K562 (cell line): ENCODE results near the gene ANXA3. TPM values are rescaled to one million over a fixed set of nuclear protein-coding genes. Genes with fewer than 3 reads are reported as not detected.

Experiments used
- ATF3 ChIP-seq, 2 experiments: fragments of 450-650 bp in 1 of 2; sonication (generic) in 1 of 2; formaldehyde crosslinking in 1 of 2; IDR thresholded peaks in 1 of 2; conservative IDR thresholded peaks in 1 of 2; 2 replicates each; pipeline versions ENCODE4 v1.6.1 to v1.8.1; 2016 to 2023; ENCODE audit warnings: mild to moderate bottlenecking in 2 of 2, moderate library complexity in 2 of 2, inconsistent platforms in 1 of 2, missing genetic modification reagents in 1 of 2
- BCLAF1 ChIP-seq, 2 experiments: fragments of 450-650 bp in 1 of 2; IDR thresholded peaks; 2 replicates each; pipeline ENCODE4 v1.6.1; 2011 to 2017; ENCODE audit warnings: low read depth in 2 of 2, antibody characterized with exemption in 1 of 2, borderline replicate concordance in 1 of 2, low read length in 1 of 2, mild to moderate bottlenecking in 1 of 2, mixed read lengths in 1 of 2; ENCODE audit not compliant: control insufficient read depth in 1 of 2
- BHLHE40 ChIP-seq: IDR thresholded peaks from 2 replicates; pipeline ENCODE4 v1.6.1; 2011; ENCODE audit warnings: low read length, improper control_type of control experiment
- DDX20 ChIP-seq: fragments of 450-650 bp; IDR thresholded peaks from 2 replicates; pipeline ENCODE4 v1.6.1; 2016; ENCODE audit warnings: missing genetic modification characterization, low read depth, mild to moderate bottlenecking, missing compliant biosample characterization, moderate library complexity
- E2F3 ChIP-seq: fragments of 250-450 bp; sonication (Bioruptor Pico); IDR thresholded peaks from 2 replicates; pipeline ENCODE4 v1.4.0; 2020; ENCODE audit warnings: mild to moderate bottlenecking
- FOXO4 ChIP-seq: fragments of 450-650 bp; formaldehyde crosslinking; IDR thresholded peaks from 2 replicates; pipeline ENCODE4 v1.4.0; 2020; ENCODE audit warnings: mild to moderate bottlenecking, moderate library complexity
- GABPB2 ChIP-seq: fragments of 250-450 bp; sonication (Bioruptor Pico); conservative IDR thresholded peaks from 2 replicates; pipeline ENCODE4 v1.5.1; 2021; ENCODE audit warnings: mild to moderate bottlenecking
- GTF3C2 ChIP-seq: IDR thresholded peaks from 3 replicates; pipeline ENCODE4 v1.6.1; 2011; ENCODE audit warnings: borderline replicate concordance, mild to moderate bottlenecking, moderate library complexity; ENCODE audit not compliant: insufficient read length; ENCODE audit errors: extremely low read depth
- HNRNPH1 ChIP-seq: fragments of 200-400 bp; formaldehyde crosslinking; optimal IDR thresholded peaks from 2 replicates; pipeline ENCODE3; 2017; ENCODE audit warnings: low read depth, mild to moderate bottlenecking, low read length, moderate library complexity
- MAFK ChIP-seq: IDR thresholded peaks from 2 replicates; pipeline ENCODE4 v1.6.1; 2011; ENCODE audit warnings: low read length, improper control_type of control experiment
- PCBP1 ChIP-seq: fragments of 200-400 bp; formaldehyde crosslinking; IDR thresholded peaks from 2 replicates; pipeline ENCODE4 v1.6.1; 2018; ENCODE audit warnings: mild to moderate bottlenecking, low read depth, low read length; ENCODE audit not compliant: poor library complexity, severe bottlenecking
- ZBTB1 ChIP-seq: sonication (generic); formaldehyde crosslinking; IDR thresholded peaks from 2 replicates; pipeline ENCODE4 v1.8.1; 2023; ENCODE audit warnings: missing genetic modification reagents, low read depth, mild to moderate bottlenecking, borderline replicate concordance
- ZNF717 ChIP-seq: fragments of 250-450 bp; sonication (Bioruptor Pico); IDR thresholded peaks from 2 replicates; pipeline ENCODE4 v1.5.0; 2021
- ZNF740 ChIP-seq, 3 experiments: fragments of 200-800 bp in 1 of 3; sonication (Bioruptor generic) in 1 of 3; sonication (generic) in 1 of 3; formaldehyde crosslinking in 1 of 3; IDR thresholded peaks; 2 replicates each; pipeline versions ENCODE4 v1.6.1 to v1.8.0; 2016 to 2022; ENCODE audit warnings: mild to moderate bottlenecking in 2 of 3, missing compliant biosample characterization in 2 of 3, missing genetic modification characterization in 2 of 3, missing genetic modification reagents in 1 of 3
- polyA plus RNA-seq, 8 experiments: library from polyadenylated mRNA; depleted of rRNA in 4 of 8; stranded (reverse) in 5 of 8; unstranded in 3 of 8; fragments of >200 nt; fragmentation: Nextera tagmentation in 2 of 8; fragmentation: Illumina TruSeq in 1 of 8; extraction: Ambion mirVana in 2 of 8; extraction: Trizol in 1 of 8; gene quantifications; 2 replicates each; pipeline versions ENCODE4 v1.2.1 to v1.2.3, GENCODE V29; 2011 to 2014; ENCODE audit warnings: inconsistent platforms in 1 of 8, missing spikeins in 1 of 8
- total RNA-seq, 7 experiments: library from RNA; depleted of rRNA in 6 of 7; stranded (reverse); fragments of >200 nt in 6 of 7; fragmentation: Illumina TruSeq in 2 of 7; extraction: Trizol in 2 of 7; gene quantifications; 2 replicates each; pipeline versions ENCODE4 v1.2.1 to v1.2.3, GENCODE V29; 2011 to 2021; ENCODE audit warnings: low replicate concordance in 1 of 7

ANXA3 gene
- total and polyA plus RNA-seq, 9 of the 15 experiments (the other 6 are each of a cell fraction or from before 2014, with no cell fraction given) = 6.3 to 15.5 (median 9.8) TPM

- TF ChIP-seq GTF3C2 (no peak), FOXO4 (CRISPR knock-in tag) (no peak), GABPB2 (CRISPR knock-in tag) (no peak), BCLAF1 (IDR thresholded peaks at IDR 0.05; ENCODE audit: borderline replicate concordance in 1 of 2, control insufficient read depth in 1 of 2, low read depth in 2 of 2, low read length in 1 of 2) (no peak), PCBP1 (no peak), MAFK (peak; percentile 61), ZNF717 (CRISPR knock-in tag) (no peak), ATF3 (IDR thresholded peaks at IDR 0.05) (peak; percentile 93), ATF3 (CRISPR knock-in tag; conservative IDR thresholded peaks at IDR 0.05) (no peak), E2F3 (CRISPR knock-in tag) (no peak), HNRNPH1 (no peak), DDX20 (tag) (no peak), ZNF740 (CRISPR knock-in tag; IDR thresholded peaks at IDR 0.05) (no peak), ZNF740 (tag; IDR thresholded peaks at IDR 0.05) (no peak), BHLHE40 (peak; percentile 3; the same call in 1 of the 2 replicates), ZBTB1 (CRISPR knock-in tag) (no peak)
Measured at GRCh38 chr4:78650106-78651024, 98.8 kb downstream of the ANXA3 start (continued).
